Retinal pigment epithelial cell (primary cell): ENCODE data around the gene FGB.

Experiments
- DNase-seq: peaks from one replicate; pipeline ENCODE4 v3.0.0-alpha.2; 2010; ENCODE audit warnings: low read depth
- H3K4me3 ChIP-seq: 2 replicates; pipeline ENCODE4 v1.5.1; 2011; ENCODE audit warnings: mild to moderate bottlenecking, low read length, control low read depth, moderate library complexity
- TF ChIP-seq, protein P1 (sequence below): conservative IDR thresholded peaks from 2 replicates; pipeline ENCODE4 v1.5.1; 2011; ENCODE audit warnings: low read depth, low read length, control low read depth, inconsistent platforms

The FGB gene

DNA sequence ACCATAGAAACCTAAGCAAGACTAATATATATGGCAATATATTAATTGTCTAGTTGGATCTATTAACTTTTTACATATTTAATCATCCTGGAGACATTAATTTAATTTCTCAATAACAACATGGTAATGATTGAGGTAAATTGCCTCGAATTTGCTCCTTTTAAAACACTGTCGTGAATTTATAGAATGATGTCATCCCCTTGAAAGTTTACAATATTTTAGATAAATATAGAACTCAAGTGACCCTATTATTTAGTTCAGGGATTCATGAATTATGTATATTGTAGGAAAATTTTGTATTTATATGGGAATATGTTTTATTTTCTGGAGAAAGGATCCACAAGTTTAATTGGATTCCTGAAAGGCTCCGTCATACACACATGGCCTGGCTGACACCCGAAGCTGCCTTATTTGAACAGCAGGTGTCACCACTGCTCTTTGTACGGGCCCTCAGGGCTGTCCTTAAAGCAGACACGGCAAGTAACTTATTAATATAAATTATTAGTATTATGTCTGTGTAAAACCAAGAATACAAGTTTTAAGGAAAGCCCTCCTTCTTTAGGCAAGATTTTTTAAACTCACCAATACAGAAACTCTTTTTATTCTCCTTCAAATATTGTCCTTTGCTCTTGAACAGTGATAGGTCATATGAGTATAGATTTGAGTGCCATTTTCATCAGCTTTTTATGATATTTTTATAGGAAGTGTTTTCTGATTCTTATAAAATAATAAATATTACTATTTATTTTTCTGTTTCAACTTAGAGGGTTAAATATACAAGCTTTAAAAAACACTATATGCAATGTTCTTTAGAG is 10.7 kb upstream of the FGB start:
- TF ChIP-seq, protein P1, sequence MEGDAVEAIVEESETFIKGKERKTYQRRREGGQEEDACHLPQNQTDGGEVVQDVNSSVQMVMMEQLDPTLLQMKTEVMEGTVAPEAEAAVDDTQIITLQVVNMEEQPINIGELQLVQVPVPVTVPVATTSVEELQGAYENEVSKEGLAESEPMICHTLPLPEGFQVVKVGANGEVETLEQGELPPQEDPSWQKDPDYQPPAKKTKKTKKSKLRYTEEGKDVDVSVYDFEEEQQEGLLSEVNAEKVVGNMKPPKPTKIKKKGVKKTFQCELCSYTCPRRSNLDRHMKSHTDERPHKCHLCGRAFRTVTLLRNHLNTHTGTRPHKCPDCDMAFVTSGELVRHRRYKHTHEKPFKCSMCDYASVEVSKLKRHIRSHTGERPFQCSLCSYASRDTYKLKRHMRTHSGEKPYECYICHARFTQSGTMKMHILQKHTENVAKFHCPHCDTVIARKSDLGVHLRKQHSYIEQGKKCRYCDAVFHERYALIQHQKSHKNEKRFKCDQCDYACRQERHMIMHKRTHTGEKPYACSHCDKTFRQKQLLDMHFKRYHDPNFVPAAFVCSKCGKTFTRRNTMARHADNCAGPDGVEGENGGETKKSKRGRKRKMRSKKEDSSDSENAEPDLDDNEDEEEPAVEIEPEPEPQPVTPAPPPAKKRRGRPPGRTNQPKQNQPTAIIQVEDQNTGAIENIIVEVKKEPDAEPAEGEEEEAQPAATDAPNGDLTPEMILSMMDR = peak; percentile 88
- DNase-seq = peak; percentile 52
- no peak overlapping the region for H3K4me3 ChIP-seq

DNA sequence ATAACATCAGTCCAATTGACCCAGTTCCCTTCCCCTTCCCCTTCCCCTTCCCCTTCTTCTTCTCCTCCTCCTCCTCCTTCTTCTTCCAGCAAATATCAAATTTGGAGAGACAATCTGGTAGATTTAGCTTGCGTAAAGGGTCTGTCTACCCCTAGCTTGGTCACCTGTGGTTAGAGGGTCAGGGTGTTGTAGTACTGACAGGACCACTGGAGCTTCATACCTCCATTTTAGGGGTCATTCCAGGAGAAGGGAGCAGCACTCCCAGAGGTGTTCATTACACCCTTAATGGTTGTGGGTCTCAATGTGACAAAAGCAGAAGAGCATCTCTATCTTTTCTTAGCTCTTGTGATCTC is 3.7 kb upstream of the FGB start:
- no peak for DNase-seq
- TF ChIP-seq, protein P1 = no peak

DNA sequence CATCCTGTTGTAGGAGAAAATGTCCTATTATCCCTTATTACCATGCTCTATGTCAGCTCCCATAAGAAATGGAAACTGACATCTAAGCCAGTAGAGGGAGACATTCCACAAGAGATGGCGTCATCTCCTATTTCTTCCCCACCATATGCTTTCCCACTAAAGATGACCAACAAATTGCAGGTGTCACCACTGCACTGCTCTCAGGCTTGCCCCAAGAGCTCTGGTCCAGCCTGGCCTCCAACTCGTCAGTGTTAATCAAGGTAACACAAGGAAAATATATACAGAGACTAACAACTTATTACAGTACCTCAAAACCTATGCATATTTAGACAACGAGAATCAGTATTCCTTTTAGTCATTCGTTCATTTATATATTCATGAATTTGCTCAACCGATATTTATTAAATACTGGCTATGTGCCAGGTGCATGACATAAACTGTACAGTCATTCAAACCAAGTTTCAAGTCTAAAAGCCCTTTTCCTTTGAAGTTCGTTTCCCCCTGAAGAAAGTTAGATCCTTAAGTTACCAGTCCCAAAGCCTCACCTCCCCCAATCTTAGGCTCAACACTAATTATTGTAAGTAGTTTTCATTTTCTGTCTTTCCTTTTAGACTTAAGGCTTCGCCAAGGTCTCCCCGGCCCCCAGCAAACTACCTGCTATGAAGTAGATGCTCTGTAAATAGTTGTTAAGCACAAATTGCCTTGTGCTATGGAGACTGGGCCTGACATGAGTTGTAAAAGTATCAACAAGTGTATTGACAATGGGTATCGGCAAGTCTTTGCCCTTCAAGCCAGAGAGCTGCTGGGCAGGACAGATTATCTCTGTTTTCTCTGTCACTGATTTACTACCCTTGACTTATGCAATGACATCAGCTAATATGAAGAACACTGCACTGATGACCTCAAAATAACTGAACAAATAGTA is 3.1 kb upstream of the FGB start:
- no peak for DNase-seq
- TF ChIP-seq, protein P1 = peak; percentile 69
- H3K4me3 ChIP-seq = no peak overlapping the region

More for the DNA sequence above, 3.7 kb upstream of the FGB start:
- H3K4me3 ChIP-seq = no peak overlapping the region

DNA sequence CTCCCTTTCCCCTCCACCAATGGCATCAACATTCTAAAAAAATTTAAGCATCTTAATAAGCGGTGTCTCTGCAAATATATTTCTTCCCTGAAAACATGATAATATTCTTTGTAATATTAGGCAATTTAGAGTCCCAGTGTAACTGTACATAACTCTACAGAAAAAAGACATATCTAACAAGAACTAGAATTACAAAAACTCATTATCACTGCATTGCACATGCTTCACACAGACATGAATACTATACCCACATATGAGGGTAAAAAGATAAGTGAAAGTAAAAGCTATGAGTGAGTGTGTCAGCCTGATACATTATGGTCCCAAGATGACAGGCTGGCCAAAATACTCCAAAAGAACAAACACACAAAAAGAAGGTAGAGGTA is 2.4 kb upstream of the FGB start:
- no peak for DNase-seq
- no peak overlapping the region for H3K4me3 ChIP-seq
- TF ChIP-seq, protein P1 = no peak

DNA sequence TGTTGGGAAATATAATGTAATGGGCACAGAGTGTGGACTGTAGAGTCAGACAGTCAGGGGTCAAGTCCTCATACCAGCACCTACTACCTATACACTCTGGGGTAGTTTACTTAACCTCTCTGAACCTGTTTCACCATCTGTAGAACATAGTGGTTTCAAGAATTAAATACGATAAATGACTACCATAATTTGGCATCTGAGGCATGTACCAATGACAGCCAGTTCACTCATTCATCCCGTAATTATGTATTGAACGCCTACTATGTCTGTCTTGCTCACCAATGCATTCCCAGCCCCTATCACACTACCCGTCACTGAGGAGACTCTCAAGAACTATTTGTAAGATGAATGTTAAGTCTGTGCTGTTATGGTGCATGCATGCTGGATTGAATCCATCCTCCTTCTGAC is 2.0 kb upstream of the FGB start:
- TF ChIP-seq, protein P1 = no peak
- H3K4me3 ChIP-seq = no peak overlapping the region
- DNase-seq = peak; percentile 49

DNA sequence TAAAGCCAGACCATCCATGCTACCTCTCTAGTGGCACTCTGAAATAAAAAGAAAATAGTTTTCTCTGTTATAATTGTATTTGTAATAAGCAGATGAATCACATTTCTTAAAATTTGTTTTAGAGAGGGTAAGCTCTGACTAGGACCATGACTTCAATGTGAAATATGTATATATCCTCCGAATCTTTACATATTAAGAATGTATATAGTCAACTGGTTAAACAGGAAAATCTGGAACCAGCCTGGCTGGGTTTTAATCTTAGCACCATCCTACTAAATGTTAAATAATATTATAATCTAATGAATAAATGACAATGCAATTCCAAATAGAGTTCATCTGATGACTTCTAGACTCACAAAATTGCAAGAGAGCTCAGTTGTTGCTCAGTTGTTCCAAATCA is 1.5 kb downstream of the FGB start:
- H3K4me3 ChIP-seq = no peak overlapping the region
- TF ChIP-seq, protein P1 = no peak
- DNase-seq = no peak
